DND-41 (cell line): ENCODE data around the gene GRIK4.

Experiments
- EZH2 ChIP-seq: IDR thresholded peaks from 3 replicates; pipeline ENCODE4 v1.6.1; 2012; ENCODE audit warnings: borderline replicate concordance, low read depth, mild to moderate bottlenecking, moderate library complexity, low read length, inconsistent platforms; ENCODE audit not compliant: severe bottlenecking
- TF ChIP-seq, protein P1 (sequence below): IDR thresholded peaks from 2 replicates; pipeline ENCODE4 v1.5.1; 2012; ENCODE audit warnings: borderline replicate concordance, low read length, moderate library complexity, mild to moderate bottlenecking; ENCODE audit not compliant: poor library complexity, severe bottlenecking; ENCODE audit errors: extremely low read depth

DNA sequence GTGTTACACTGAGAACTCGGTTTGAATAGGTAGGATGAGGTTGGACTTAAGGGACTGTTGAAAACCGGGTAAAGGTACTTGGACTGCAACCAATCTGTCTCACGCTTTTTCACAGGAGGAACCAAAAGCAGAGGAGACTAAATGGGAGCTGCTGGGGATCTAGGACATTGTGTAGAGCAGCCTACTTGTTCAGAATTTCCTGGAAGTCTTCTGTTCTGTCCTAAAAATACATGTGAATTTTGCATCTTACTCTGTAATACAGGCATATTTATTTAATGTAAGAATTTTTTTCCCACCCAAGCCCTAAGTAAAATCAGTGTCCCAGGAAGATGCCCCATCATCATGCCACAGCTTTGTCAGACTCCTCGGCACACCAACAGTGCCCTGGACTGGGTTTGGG lies 460.3 kb downstream of the GRIK4 start:
- TF ChIP-seq, protein P1, sequence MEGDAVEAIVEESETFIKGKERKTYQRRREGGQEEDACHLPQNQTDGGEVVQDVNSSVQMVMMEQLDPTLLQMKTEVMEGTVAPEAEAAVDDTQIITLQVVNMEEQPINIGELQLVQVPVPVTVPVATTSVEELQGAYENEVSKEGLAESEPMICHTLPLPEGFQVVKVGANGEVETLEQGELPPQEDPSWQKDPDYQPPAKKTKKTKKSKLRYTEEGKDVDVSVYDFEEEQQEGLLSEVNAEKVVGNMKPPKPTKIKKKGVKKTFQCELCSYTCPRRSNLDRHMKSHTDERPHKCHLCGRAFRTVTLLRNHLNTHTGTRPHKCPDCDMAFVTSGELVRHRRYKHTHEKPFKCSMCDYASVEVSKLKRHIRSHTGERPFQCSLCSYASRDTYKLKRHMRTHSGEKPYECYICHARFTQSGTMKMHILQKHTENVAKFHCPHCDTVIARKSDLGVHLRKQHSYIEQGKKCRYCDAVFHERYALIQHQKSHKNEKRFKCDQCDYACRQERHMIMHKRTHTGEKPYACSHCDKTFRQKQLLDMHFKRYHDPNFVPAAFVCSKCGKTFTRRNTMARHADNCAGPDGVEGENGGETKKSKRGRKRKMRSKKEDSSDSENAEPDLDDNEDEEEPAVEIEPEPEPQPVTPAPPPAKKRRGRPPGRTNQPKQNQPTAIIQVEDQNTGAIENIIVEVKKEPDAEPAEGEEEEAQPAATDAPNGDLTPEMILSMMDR = no peak
- TF ChIP-seq EZH2 = no peak
